Neural progenitor cell (in vitro differentiated cells): ENCODE measurements around the gene VIPR1.

ENCODE experiments used
- CTCF ChIP-seq: fragments of 200-600 bp; sonication (generic); IDR thresholded peaks from 2 replicates; pipeline ENCODE4 v1.5.1; 2017; ENCODE audit warnings: antibody characterized with exemption, mild to moderate bottlenecking
- EZH2 ChIP-seq: fragments of 200-600 bp; sonication (generic); IDR thresholded peaks from 2 replicates; pipeline ENCODE4 v1.6.1; 2017; ENCODE audit warnings: antibody characterized with exemption, mild to moderate bottlenecking, moderate library complexity

- TF ChIP-seq CTCF, result no peak
- TF ChIP-seq EZH2, result no peak
These were observed 44.3 kb downstream of the VIPR1 start for GRCh38 chr3:42546691-42547213.
